ENCODE data around the gene DENND2A.
A peak's percentile ranks its signal among the peaks of the same experiment; 100 is the strongest.

GRCh38 chr7:140638173-140638791, 2.3 kb downstream of the DENND2A start:
- TF ChIP-seq CTCF (IDR thresholded peaks at IDR 0.05) = peak in 2 of 12 donors; percentile 10 to 24
- no peak for TF ChIP-seq POLR2A (IDR thresholded peaks at IDR 0.05)
